GM18951 (cell line): ENCODE results near the gene CELSR1.

Source experiments
- POLR2A ChIP-seq: IDR thresholded peaks from 4 replicates; pipeline ENCODE4 v1.6.1; 2011; ENCODE audit warnings: mild to moderate bottlenecking; ENCODE audit not compliant: insufficient read length, insufficient read depth; ENCODE audit errors: extremely low read depth
- in situ Hi-C: fragments of 300-500 bp; cut with MboI; formaldehyde crosslinking; loops from one replicate; pipeline ENCODE4 v1.12.0; 2022; ENCODE audit warnings: low sequenced_read_pairs, mixed read lengths, inconsistent platforms; ENCODE audit not compliant: unreplicated experiment

Gene CELSR1

GRCh38 chr22:46557736-46558480 is 20.5 kb upstream of the CELSR1 start:
- TF ChIP-seq POLR2A = no peak

GRCh38 chr22:46556775-46557174 is 19.4 kb upstream of the CELSR1 start:
- TF ChIP-seq POLR2A = no peak
- in situ Hi-C loops = no loop called here

More at GRCh38 chr22:46557736-46558480, 20.5 kb upstream of the CELSR1 start:
- in situ Hi-C loops = no loop called here

GRCh38 chr22:46553189-46553588 is 15.8 kb upstream of the CELSR1 start:
- TF ChIP-seq POLR2A = no peak

GRCh38 chr22:46551996-46552395 is 14.6 kb upstream of the CELSR1 start:
- TF ChIP-seq POLR2A = no peak
- in situ Hi-C loops = no loop called here

More at GRCh38 chr22:46553189-46553588, 15.8 kb upstream of the CELSR1 start:
- in situ Hi-C loops = no loop called here

- TF ChIP-seq POLR2A = no peak
- in situ Hi-C loops = no loop called here
Observed at GRCh38 chr22:46551321-46551720, 13.9 kb upstream of the CELSR1 start.

GRCh38 chr22:46549971-46550641 is 12.7 kb upstream of the CELSR1 start:
- in situ Hi-C loops = no loop called here
- no peak for TF ChIP-seq POLR2A

GRCh38 chr22:46549563-46549840 is 12.1 kb upstream of the CELSR1 start:
- in situ Hi-C loops = no loop called here
- no peak for TF ChIP-seq POLR2A

GRCh38 chr22:46547883-46548244 is 10.4 kb upstream of the CELSR1 start:
- no peak for TF ChIP-seq POLR2A
- in situ Hi-C loops = no loop called here

GRCh38 chr22:46547179-46547882 is 9.9 kb upstream of the CELSR1 start:
- TF ChIP-seq POLR2A = no peak
- in situ Hi-C loops = no loop called here

- in situ Hi-C loops = no loop called here
Observed at GRCh38 chr22:46546466-46547178, 9.2 kb upstream of the CELSR1 start.

GRCh38 chr22:46545086-46545792 is 7.8 kb upstream of the CELSR1 start:
- in situ Hi-C loops = no loop called here

More at GRCh38 chr22:46546466-46547178, 9.2 kb upstream of the CELSR1 start:
- TF ChIP-seq POLR2A = no peak

More at GRCh38 chr22:46545086-46545792, 7.8 kb upstream of the CELSR1 start:
- no peak for TF ChIP-seq POLR2A
